Measurements from ENCODE around the gene STAT6.

The STAT6 gene

GRCh38 chr12:57111031-57111734, at the start of gene STAT6:
Gene STAT6 (minus strand): TSS chr12:57111362. CDS start chr12:57108278, 3,084 bp downstream.
- Mint-ChIP-seq H3K36me3 (peaks cover 29% of the 10 kb centered on the region), H3K27ac (peak within 1 kb of the TSS; percentile 94), H3K4me1 (peaks cover 50% of the 10 kb centered on the region), H3K4me3 (peak within 1 kb of the TSS; percentile 82), H3K9me3 (no peaks in the 10 kb centered on the region), H3K27me3 (peaks cover 5% of the 10 kb centered on the region)
- peak; percentile 94 for DNase-seq
- CTCF ChIA-PET = interaction anchor here (0.5 to 5.7 kb wide), 35 partner anchors 8 to 770 kb away, joined by 3 to 116 read pairs (median 6); partner anchors contain the start of genes LRP1, NAB2, NEMP1 and TAC3

GRCh38 chr12:57160741-57161140, 49.6 kb upstream of the STAT6 start:
- no peak overlapping the region for H3K4me3 Mint-ChIP-seq
- peaks cover 13% of the 10 kb centered on the region for H3K27me3 Mint-ChIP-seq
- no peaks in the 10 kb centered on the region for H3K9me3 Mint-ChIP-seq
- no peak for DNase-seq
- no peaks in the 10 kb centered on the region for H3K36me3 Mint-ChIP-seq
- H3K27ac Mint-ChIP-seq = no peak overlapping the region
- CTCF ChIA-PET = interaction anchor here (1.2 to 1.4 kb wide), 2 partner anchors 12 to 36 kb away, joined by 4 to 5 read pairs; no protein-coding TSS in a partner anchor
- H3K4me1 Mint-ChIP-seq = peaks cover 12% of the 10 kb centered on the region

GRCh38 chr12:57160040-57160439, 48.9 kb upstream of the STAT6 start:
- H3K27me3 Mint-ChIP-seq = peaks cover 13% of the 10 kb centered on the region
- DNase-seq = no peak
- CTCF ChIA-PET = interaction anchor here (1.2 to 1.4 kb wide), 2 partner anchors 12 to 36 kb away, joined by 4 to 5 read pairs; no protein-coding TSS in a partner anchor
- no peaks in the 10 kb centered on the region for H3K36me3 Mint-ChIP-seq
- peaks cover 12% of the 10 kb centered on the region for H3K4me1 Mint-ChIP-seq
- H3K27ac Mint-ChIP-seq = no peak overlapping the region
- H3K4me3 Mint-ChIP-seq = no peak overlapping the region
- no peaks in the 10 kb centered on the region for H3K9me3 Mint-ChIP-seq

- no peak overlapping the region for H3K27ac Mint-ChIP-seq
- H3K36me3 Mint-ChIP-seq = no peaks in the 10 kb centered on the region
- peaks cover 13% of the 10 kb centered on the region for H3K27me3 Mint-ChIP-seq
- no peaks in the 10 kb centered on the region for H3K9me3 Mint-ChIP-seq
- DNase-seq = no peak
- peaks cover 12% of the 10 kb centered on the region for H3K4me1 Mint-ChIP-seq
- H3K4me3 Mint-ChIP-seq = no peak overlapping the region
- CTCF ChIA-PET = no interaction called here
These were observed 48.1 kb upstream of the STAT6 start for GRCh38 chr12:57159311-57159710.

GRCh38 chr12:57158665-57159064, 47.5 kb upstream of the STAT6 start:
- Mint-ChIP-seq H3K27me3 (peaks cover 13% of the 10 kb centered on the region), H3K9me3 (no peaks in the 10 kb centered on the region), H3K36me3 (no peaks in the 10 kb centered on the region), H3K4me3 (no peak overlapping the region), H3K4me1 (peaks cover 12% of the 10 kb centered on the region), H3K27ac (no peak overlapping the region)
- DNase-seq = no peak
- CTCF ChIA-PET = interaction anchor here (1.1 kb wide), 1 partner anchor 10 kb away, joined by 3 read pairs; no protein-coding TSS in a partner anchor

- H3K4me1 Mint-ChIP-seq = peaks cover 12% of the 10 kb centered on the region
- CTCF ChIA-PET = interaction anchor here (1.1 kb wide), 1 partner anchor 10 kb away, joined by 3 read pairs; no protein-coding TSS in a partner anchor
- no peak overlapping the region for H3K4me3 Mint-ChIP-seq
- no peaks in the 10 kb centered on the region for H3K9me3 Mint-ChIP-seq
- DNase-seq = no peak
- no peak overlapping the region for H3K27ac Mint-ChIP-seq
- H3K36me3 Mint-ChIP-seq = no peaks in the 10 kb centered on the region
- peaks cover 14% of the 10 kb centered on the region for H3K27me3 Mint-ChIP-seq
These were observed 47.0 kb upstream of the STAT6 start for GRCh38 chr12:57158186-57158585.

- Mint-ChIP-seq H3K27me3 (peaks cover 18% of the 10 kb centered on the region), H3K4me1 (peaks cover 12% of the 10 kb centered on the region), H3K4me3 (no peak overlapping the region), H3K36me3 (no peaks in the 10 kb centered on the region), H3K27ac (peak overlapping the region; percentile 20), H3K9me3 (no peaks in the 10 kb centered on the region)
- CTCF ChIA-PET = interaction anchor here (1.1 to 1.4 kb wide), 2 partner anchors 11 to 156 kb away, joined by 3 read pairs; no protein-coding TSS in a partner anchor
- DNase-seq = no peak
These were observed 46.5 kb upstream of the STAT6 start for GRCh38 chr12:57157588-57158173.

GRCh38 chr12:57156701-57157403, 45.7 kb upstream of the STAT6 start:
- peaks cover 12% of the 10 kb centered on the region for H3K4me1 Mint-ChIP-seq

GRCh38 chr12:57154804-57155434, 43.8 kb upstream of the STAT6 start:
- no peak overlapping the region for H3K27ac Mint-ChIP-seq
- peaks cover 12% of the 10 kb centered on the region for H3K4me1 Mint-ChIP-seq
- H3K27me3 Mint-ChIP-seq = peaks cover 21% of the 10 kb centered on the region
- H3K9me3 Mint-ChIP-seq = no peaks in the 10 kb centered on the region
- DNase-seq = no peak
- CTCF ChIA-PET = no interaction called here
- H3K4me3 Mint-ChIP-seq = no peak overlapping the region
- H3K36me3 Mint-ChIP-seq = no peaks in the 10 kb centered on the region

More at GRCh38 chr12:57156701-57157403, 45.7 kb upstream of the STAT6 start:
- CTCF ChIA-PET = interaction anchor here (1.4 kb wide), 1 partner anchor 155 kb away, joined by 3 read pairs; no protein-coding TSS in a partner anchor
- Mint-ChIP-seq H3K27me3 (peaks cover 18% of the 10 kb centered on the region), H3K27ac (no peak overlapping the region), H3K4me3 (no peak overlapping the region), H3K9me3 (no peaks in the 10 kb centered on the region), H3K36me3 (no peaks in the 10 kb centered on the region)
- DNase-seq = no peak

GRCh38 chr12:57154076-57154475, 42.9 kb upstream of the STAT6 start:
- Mint-ChIP-seq H3K36me3 (no peaks in the 10 kb centered on the region), H3K4me1 (peaks cover 12% of the 10 kb centered on the region), H3K4me3 (no peak overlapping the region), H3K27me3 (peaks cover 25% of the 10 kb centered on the region), H3K27ac (no peak overlapping the region), H3K9me3 (no peaks in the 10 kb centered on the region)
- CTCF ChIA-PET = no interaction called here
- no peak for DNase-seq

- Mint-ChIP-seq H3K9me3 (no peaks in the 10 kb centered on the region), H3K4me3 (no peak overlapping the region), H3K4me1 (peaks cover 12% of the 10 kb centered on the region), H3K27me3 (peaks cover 25% of the 10 kb centered on the region), H3K27ac (no peak overlapping the region), H3K36me3 (no peaks in the 10 kb centered on the region)
- DNase-seq = no peak
- CTCF ChIA-PET = no interaction called here
These were observed 42.3 kb upstream of the STAT6 start for GRCh38 chr12:57153415-57153997.

GRCh38 chr12:57152639-57153038, 41.5 kb upstream of the STAT6 start:
- H3K4me1 Mint-ChIP-seq = peaks cover 6% of the 10 kb centered on the region
- no peak overlapping the region for H3K4me3 Mint-ChIP-seq
- peaks cover 25% of the 10 kb centered on the region for H3K27me3 Mint-ChIP-seq
- no peak for DNase-seq
- no peaks in the 10 kb centered on the region for H3K36me3 Mint-ChIP-seq
- CTCF ChIA-PET = no interaction called here
- H3K27ac Mint-ChIP-seq = no peak overlapping the region
- no peaks in the 10 kb centered on the region for H3K9me3 Mint-ChIP-seq

- H3K4me3 Mint-ChIP-seq = no peak overlapping the region
- no peaks in the 10 kb centered on the region for H3K36me3 Mint-ChIP-seq
- DNase-seq = no peak
- no peaks in the 10 kb centered on the region for H3K9me3 Mint-ChIP-seq
- CTCF ChIA-PET = no interaction called here
- H3K27ac Mint-ChIP-seq = no peak overlapping the region
- peaks cover 25% of the 10 kb centered on the region for H3K27me3 Mint-ChIP-seq
- peaks cover 1% of the 10 kb centered on the region for H3K4me1 Mint-ChIP-seq
These were observed 40.8 kb upstream of the STAT6 start for GRCh38 chr12:57151741-57152630.

Measured in activated naive CD4-positive, alpha-beta T cell treated with anti-CD3 and anti-CD28 coated beads, Interleukin-2, amount 10 ng/mL, durations not matched to agents 7 days and 5 days (primary cell).